ENCODE measurements around the gene TMC4. TPM values are rescaled to one million over a fixed set of nuclear protein-coding genes. Genes with fewer than 3 reads are reported as not detected.

The TMC4 gene
- total and polyA plus RNA-seq, 8 donors: 51.8 to 88.9 (median 59.9) TPM

- DNase-seq: peak in 1 of 6 donors; percentile 51
- peaks cover 9 to 23% (median 14%) of the 10 kb centered on the region in 3 donors for H3K4me1 ChIP-seq
- no peak for ATAC-seq
- no peak for TF ChIP-seq CTCF (IDR thresholded peaks at IDR 0.05)
- H3K27me3 ChIP-seq: no peaks in the 10 kb centered on the region
- H3K36me3 ChIP-seq: peaks cover 3 to 24% (median 12%) of the 10 kb centered on the region in 3 donors
- intact Hi-C loops (cut with DNase I): no loop called here
- no peaks in the 10 kb centered on the region for H3K9me3 ChIP-seq
- H3K4me3 ChIP-seq: peak overlapping the region in 3 of 4 donors; percentile 2 to 76 (median 43)
- 1 to 2% methylated on average over 28 of the region's 28 CpGs for WGBS, 2 donors
- peak overlapping the region; percentile 61 to 88 (median 86) for H3K27ac ChIP-seq
- no peak for FAIRE-seq
Measured at GRCh38 chr19:54160182-54160811, 12.7 kb downstream of the TMC4 start.

- H3K27me3 ChIP-seq: no peaks in the 10 kb centered on the region
- peak; percentile 84 to 90 (median 84) for ATAC-seq
- DNase-seq: peak; percentile 89 to 100 (median 100)
- FAIRE-seq: peak; percentile 99
- H3K36me3 ChIP-seq: peaks cover 3 to 31% (median 12%) of the 10 kb centered on the region in 3 donors
- peak within 1 kb of the TSS; percentile 91 to 95 (median 93) for H3K27ac ChIP-seq
- WGBS, 2 donors: 0 to 1% methylated on average over 72 of the region's 72 CpGs
- intact Hi-C loops (cut with DNase I): no loop called here
- peak in 1 of 4 donors; percentile 14 for TF ChIP-seq CTCF (IDR thresholded peaks at IDR 0.05)
- peaks cover 9 to 23% (median 14%) of the 10 kb centered on the region in 3 donors for H3K4me1 ChIP-seq
- H3K9me3 ChIP-seq: no peaks in the 10 kb centered on the region
- peak within 1 kb of the TSS; percentile 59 to 90 (median 70) for H3K4me3 ChIP-seq
Measured at GRCh38 chr19:54159352-54160181, 13.4 kb downstream of the TMC4 start, which contains the start of gene LENG1. Gene LENG1 (minus strand): TSS chr19:54159721. CDS start chr19:54159695, 26 bp downstream.

GRCh38 chr19:54158812-54159351 lies 14.1 kb downstream of the TMC4 start:
- WGBS, 2 donors: 8% methylated on average over 19 of the region's 19 CpGs
- Histone ChIP-seq H3K9me3 (no peaks in the 10 kb centered on the region), H3K36me3 (peaks cover 7 to 38% (median 15%) of the 10 kb centered on the region in 3 donors), H3K4me3 (peak overlapping the region; percentile 59 to 90 (median 70)), H3K4me1 (peaks cover 9 to 23% (median 14%) of the 10 kb centered on the region in 3 donors), H3K27ac (peak overlapping the region; percentile 91 to 95 (median 93)), H3K27me3 (no peaks in the 10 kb centered on the region)
- DNase-seq (peak in 1 of 6 donors; percentile 24), ATAC-seq (no peak), FAIRE-seq (no peak)
- no peak for TF ChIP-seq CTCF (IDR thresholded peaks at IDR 0.05)
- intact Hi-C loops (cut with DNase I): no loop called here

GRCh38 chr19:54156953-54157352 lies 16.0 kb downstream of the TMC4 start:
- WGBS, 2 donors: 82 to 83% methylated on average over 3 of the region's 3 CpGs
- peaks cover 4 to 15% (median 14%) of the 10 kb centered on the region in 3 donors for H3K4me1 ChIP-seq
- intact Hi-C loops (cut with DNase I): no loop called here
- ATAC-seq: no peak
- no peak for DNase-seq
- no peaks in the 10 kb centered on the region for H3K27me3 ChIP-seq
- H3K27ac ChIP-seq: no peak overlapping the region
- no peaks in the 10 kb centered on the region for H3K9me3 ChIP-seq
- peaks cover 8 to 57% (median 23%) of the 10 kb centered on the region in 3 donors for H3K36me3 ChIP-seq
- no peak for FAIRE-seq
- no peak overlapping the region for H3K4me3 ChIP-seq
- TF ChIP-seq CTCF (IDR thresholded peaks at IDR 0.05): no peak

All from pancreas (tissue), 10 donors.